Hematopoietic multipotent progenitor cell treated with erythropoietin and hydrocortisone succinate and interleukin-3 and kit ligand, for 15 days (in vitro differentiated cells): ENCODE data around the gene HOTAIR.

ENCODE experiments used
- DNase-seq: peaks from one replicate; pipeline ENCODE4 v3.0.0-alpha.2; 2015; ENCODE audit warnings: low spot score

HOTAIR gene

DNA sequence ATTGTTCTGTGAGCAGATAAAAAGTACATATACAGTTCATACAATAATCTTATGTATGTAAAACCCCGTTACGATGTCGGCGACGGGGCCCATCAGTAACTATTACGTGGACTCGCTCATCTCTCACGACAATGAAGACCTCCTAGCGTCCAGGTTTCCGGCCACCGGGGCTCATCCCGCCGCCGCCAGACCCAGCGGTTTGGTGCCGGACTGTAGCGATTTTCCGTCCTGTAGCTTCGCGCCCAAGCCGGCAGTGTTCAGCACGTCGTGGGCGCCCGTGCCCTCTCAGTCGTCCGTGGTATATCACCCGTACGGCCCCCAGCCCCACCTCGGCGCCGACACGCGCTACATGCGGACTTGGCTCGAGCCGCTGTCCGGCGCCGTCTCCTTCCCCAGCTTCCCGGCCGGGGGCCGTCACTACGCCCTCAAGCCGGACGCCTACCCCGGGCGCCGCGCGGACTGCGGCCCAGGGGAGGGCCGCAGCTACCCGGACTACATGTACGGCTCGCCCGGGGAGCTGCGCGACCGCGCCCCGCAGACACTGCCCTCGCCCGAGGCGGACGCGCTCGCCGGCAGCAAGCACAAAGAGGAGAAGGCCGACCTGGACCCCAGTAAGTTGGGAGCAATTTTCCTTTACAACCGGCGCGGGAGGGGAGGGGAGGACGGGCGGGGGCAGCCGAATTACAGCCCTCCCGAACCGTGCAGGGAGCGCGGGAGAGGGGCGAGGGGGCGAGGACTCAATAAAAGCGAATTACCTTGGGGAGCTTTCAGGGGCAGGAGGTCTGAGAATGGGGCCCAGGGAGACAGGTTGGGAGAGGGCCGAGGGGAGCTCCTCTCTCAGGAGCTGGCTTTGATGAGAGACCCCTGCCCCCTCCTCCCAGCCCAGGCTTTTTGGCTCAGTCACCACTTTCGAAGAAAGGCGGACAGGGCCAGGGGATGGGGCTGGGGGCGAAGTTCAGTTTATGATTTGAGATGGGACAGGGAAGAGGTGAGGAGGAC lies 25.7 kb upstream of the HOTAIR start, which contains the start of gene HOXC9:
Gene HOXC9 (plus strand): TSS at position 46 of the 999 bp plus-strand sequence. CDS start 28 bp downstream, at position 74.
- no peak for DNase-seq

DNA sequence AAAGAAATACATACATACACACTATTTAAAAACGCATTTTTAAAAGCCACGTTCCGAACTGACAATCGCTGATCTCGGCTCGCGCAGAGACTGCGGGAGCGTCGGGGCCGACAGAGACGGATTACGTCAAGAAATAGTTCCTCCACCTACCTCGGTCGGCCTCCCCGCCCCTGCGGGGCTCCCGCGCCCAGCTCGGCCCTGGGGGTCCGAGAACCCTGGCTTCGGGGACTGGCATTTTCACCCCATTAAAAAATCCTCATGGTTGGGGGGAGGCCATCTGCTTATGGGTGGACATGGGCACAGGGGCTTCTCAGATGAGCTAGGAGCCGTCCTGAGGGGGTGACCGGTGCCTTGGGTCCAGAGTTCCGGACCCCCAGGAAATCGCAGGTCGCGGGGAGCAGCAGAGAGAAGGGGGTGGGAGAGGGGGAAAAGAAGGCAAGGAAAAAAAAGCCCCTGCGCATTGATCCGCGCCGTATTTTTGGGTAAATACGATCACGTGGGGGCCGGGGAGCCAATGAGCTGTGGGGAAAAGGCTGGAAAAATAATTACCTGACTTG lies 24.9 kb upstream of the HOTAIR start:
- DNase-seq: no peak

DNA sequence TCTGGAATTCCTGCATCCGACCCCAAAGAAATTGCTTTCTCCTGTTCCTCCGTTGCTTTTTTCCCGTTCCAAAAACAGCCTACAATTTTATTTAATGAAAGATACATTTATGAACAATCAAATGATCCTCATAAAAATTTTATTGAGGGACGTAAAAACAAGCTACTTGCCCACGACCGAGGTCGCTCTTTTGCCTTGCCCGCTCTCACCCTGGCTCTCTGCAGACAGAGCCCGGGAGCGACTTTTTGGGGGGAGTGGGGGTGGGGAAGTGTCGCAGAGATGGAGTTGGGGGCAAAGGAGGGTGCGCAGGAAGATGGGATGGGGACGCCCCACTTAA lies 24.1 kb upstream of the HOTAIR start:
- DNase-seq: no peak

DNA sequence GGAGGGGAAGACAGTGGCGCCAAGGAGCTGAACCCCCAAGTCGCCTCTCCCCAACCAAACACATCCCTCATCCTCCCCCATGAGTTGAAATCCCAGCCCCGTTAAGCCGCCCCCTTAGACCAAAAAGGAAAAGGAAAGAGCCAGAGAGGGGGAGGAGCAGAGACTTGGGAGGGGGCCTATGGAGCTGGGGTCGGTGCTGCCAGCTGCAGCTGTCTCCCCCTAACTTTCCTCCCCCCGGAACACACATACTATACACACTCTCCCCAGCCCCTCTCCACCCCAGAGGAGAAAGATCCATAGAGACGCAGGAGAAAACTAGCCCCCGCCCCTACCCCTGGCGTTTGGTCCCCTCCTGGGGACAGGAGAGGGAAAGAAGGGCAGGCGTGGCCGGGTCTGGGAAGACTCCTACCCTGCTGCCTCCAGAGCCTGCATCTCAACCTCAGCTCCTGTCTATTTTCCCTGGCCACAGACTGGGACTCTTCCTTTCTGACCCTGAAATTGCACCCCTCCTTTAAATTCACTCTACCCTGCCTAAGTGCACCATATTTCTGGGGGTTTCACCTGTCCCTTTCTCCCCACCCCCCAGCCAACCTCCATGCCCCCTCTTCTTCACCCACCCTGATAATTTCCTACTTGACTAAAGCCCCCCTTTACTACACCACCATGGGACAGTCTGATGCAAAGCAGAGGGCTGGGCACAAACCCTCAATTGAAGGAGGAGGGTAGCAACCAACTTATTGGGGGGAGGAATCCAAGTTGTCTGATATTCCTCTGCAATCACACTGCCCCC lies 23.6 kb upstream of the HOTAIR start:
- DNase-seq: no peak

DNA sequence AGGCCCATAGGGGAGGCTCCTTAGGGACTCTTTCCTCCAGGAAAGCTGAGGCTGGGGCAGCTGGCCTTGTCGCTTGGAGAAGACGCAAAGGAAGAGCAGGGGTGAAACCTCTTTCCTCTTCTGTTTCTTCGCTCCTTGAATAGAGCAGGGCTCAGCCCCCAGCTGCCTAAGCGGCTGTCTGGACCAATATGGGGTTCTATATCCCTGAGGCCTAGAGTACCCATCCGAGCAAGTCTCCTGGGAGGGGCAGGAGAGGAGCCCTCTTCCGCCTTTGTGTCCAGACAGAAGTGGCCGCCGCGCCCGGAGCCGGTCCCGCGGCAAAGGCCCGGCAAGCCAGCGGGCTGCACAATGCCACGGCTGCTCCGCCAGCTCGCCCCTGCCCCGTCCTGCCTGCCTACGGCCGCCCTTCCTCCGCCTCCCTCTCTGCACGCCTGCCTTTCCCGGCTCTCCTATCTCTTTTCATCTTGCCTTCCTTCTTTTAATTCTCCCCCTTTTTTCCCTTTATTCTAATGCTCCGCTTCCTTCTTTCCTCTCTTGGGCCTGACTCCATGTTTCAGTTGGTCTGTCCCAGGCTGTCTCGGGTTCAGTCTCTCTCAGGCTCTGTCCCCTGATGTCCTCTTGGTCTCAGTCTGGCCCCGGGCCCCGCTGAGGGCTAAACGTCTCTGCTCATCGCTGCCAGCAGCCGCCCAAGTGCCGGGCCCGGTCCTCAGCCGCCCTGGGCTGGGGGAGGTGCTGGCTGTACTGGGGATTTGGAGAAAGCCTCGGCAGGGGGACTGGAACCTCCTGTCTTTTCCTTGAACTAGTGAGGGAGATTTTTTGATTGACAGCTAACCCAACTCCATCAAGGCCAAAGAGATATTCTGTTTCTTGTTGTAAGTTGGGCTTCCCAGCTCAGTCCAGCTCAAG lies 22.7 kb upstream of the HOTAIR start:
- no peak for DNase-seq

DNA sequence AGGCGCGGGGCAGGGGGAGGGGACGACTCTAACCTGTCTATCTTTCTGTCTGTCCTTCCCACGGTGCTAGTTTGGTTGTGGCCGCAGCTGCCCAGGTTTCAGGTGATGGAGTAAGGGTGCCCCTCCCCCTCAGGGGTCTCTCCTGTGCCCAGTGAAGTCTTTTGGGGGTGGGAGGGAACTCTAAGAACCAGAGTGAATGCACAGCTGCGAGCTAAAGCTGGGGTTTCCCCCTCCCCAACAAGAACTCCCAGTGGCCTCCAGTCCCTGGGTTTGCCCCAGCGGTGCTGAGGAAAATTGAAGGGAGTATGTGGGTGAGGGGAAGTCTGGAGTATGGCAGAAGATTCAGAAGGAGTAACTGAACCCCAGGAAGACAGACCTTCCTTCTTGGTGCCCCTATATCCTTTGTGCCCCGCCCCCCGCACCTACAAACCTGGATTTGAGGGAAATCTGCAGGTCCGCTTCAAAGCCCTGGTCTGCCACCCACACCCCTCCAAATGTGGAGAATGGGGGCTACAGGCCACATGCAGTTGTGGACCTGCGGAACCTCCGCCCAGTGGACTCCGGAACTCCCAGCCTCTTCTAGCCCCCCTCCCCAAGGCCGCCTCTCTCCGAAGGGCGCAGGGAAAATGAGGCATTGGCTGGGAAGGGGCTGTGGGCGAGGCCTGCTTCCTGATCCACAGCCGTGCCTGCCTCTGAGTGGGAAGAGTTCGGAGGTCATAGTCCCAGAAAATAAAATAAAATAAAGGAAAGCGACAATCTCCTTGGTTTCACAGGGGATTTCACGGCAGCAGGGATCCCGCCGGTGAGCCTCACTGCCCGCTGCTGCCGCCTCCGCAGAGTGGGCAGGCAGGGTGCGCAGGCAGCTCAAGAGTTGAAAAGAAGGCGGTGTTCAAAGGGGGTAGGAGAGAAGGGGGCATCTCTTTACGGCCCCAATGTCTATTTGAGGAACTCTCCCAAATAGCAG lies 21.8 kb upstream of the HOTAIR start:
- no peak for DNase-seq

DNA sequence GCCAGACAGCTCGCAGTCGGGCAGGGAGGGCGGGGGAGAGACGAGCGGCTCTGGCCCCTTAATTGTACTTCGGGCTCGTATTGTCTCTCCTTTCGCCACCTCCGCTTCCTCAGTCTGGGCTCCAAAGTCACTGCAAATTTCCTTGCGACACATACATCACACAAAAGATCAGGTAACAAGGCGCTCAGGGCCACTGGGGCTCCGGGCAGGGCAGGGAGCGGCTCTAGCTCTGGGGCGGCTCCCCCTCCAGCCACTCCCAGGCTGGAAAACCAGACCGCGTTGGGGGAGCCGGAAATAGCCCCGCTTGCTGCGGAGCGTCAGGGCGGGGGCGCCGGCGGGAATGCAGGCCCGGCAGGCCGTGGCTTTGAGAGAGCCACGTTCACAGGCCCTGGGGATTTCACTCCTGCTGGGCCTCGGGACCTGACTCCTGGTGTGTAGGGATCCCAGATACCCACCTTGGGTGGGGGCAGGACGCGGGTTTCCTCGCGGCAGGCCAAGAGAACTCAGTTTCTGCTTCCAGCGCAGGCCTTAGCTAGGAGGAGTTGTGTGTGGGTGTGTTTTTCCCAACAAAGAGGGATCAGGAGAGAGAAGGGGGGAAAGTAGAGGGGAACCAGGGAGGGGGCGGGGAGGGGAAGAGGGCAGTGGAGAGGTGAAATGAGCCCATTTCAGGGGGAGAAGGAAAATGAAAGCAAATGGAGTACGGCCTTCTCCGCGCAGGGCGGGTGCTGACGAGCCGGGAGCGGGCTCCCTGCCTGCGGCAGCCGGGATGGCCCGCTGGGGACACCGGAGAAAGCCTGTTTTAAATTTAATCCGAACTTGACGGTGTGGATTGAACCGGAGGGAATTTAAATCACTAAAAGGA lies 20.9 kb upstream of the HOTAIR start:
- DNase-seq: no peak

DNA sequence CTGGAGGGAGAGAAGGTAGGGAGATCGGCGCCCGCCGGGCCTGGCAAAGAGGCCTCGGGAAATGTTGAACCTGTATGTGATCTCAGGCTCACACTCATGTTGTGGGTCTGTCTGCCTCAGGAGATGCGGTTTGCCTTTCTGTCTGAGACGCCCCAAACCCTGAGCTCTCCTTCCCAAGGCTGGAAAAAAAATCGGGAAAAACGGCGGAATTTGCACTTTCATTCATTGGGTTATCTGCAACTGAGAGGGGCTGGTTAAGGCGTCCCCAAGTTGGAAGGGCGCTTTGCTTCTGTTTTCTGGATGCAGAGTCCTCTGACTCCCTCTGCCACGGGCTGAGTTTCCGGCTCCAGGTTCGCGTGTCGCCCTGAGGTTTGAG lies 20.2 kb upstream of the HOTAIR start:
- DNase-seq: no peak

DNA sequence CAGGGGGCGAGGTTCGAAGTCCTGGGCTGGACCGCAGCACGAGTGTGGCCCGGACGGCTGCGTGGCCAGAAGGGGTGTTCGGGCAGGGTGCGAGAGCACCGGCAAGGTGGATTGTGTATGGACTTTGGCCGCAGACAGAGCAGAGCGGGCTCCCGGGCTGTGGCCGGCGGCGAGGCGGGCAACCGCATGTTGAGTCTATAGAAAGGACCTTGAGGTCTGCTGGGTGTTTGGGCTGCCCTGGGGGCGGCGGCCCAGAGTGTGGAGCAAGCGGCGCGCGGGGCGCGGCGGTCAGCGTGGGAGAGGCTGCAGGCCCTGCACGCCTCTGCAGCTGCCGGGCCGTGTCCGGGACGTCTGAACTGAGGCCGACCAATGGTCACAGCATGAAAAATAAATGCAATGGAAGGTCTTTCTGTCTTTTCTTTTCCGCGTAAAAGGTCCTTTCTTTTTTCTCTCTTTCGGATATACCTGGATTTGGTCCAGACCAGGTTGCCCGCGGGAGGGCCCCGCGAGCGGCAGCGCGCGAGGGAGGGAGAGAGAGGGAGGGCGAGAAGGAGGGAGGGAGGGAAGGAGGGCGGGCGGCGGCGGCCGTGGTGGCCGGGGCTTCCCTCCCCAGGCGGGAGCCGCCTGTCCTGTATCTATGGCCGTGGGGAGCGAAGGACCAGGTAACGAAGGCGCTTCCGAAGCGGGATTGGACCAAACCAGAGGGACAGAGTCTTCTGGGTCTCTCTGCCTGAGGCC lies 19.7 kb upstream of the HOTAIR start:
- no peak for DNase-seq

DNA sequence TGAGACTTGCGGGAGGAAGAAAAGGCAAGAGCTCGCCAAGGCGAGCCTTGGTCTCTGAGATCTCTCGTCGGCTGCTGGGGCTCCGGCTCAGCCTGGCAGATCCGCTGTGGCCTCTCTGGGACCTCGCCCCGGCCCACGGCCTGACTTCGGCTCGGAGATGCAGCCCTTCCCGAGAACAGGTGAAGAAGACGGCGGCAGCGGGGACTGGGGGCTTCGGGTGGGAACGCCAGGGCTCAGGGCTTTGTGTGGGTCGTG lies 19.2 kb upstream of the HOTAIR start:
- DNase-seq: no peak

DNA sequence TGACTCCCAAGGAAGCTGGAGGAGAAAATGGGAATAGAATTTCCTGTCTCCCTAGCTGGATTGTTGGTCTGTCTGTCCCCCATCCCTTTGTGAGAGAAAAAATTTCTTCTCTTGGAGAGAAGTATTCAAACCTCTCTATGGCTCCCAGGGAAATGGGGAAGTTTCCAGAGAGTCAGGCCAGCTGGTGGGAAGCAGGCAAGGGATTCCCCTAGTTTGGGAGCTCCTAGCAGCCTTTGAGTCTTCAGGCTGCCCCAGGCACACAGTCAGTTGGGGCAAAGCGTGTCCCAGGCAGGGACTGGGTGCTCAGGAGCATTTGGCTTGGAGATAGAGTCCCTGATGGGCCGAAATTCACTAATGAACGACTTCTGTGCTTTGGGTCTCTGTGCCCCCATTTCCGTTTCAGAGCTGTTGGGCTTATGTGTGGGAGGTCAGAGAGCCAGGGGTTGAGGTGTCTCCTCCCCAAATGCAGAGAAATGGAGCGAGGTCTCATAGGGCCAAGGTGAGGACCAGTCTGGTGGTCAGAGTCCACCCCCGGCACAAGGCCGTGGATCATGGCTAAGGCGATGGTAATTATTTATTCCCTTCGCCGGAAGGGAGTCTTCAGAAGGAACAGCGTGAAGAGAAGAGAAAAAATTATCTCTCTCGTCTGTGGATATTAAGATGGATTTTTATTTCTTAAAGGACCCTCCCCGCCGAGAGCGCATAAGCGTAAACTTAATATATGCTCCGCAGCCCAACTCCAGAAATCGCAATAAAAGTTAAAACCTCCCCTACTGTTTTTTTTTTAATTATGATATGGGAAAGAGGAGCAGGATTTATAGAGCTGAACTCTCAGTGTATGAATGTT lies 18.6 kb upstream of the HOTAIR start:
- DNase-seq: no peak

DNA sequence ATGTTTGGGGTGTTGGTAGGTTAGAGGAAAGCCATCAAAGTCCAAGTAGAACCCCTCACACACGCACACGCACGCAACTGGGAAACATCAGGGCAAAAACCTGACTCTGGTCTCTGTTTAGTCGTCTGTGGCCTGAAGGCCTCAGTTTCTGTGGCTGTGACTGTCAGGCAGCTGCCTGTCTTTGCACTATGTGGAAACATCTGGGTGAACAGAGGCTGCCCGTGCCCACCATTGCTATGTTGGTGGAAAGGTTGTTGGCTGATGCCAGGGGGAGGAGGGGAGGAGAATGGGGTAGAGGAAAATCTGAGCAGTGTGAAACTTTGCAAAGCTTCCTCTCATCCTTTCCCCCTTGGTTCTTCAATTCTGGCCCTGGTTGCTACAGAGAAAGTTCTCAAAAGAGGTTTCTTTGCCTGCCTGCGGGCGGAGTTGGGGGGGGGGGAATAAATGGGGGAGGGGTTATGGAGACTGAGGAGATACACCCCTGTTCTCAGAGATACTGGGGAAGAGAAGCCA lies 17.7 kb upstream of the HOTAIR start:
- no peak for DNase-seq

DNA sequence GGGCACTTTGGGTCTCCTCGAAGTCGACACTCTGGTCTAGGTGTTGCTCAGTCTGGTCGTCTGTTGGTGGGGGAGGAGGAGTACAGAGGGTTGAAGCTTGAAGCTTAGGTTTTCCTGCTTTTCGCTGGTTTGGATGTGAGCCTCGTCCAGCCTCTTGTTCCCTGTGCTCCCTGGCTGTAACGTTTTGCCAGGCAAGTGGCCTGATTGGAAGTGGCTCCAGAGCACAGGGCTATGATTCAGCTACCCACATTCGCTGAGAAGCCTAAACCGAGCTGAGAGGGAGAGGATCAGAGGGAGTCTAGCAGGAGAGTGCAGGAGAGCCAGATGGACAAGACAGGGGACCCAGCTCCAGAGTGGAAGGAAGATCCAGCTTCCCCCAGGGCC lies 16.3 kb upstream of the HOTAIR start:
- no peak for DNase-seq

DNA sequence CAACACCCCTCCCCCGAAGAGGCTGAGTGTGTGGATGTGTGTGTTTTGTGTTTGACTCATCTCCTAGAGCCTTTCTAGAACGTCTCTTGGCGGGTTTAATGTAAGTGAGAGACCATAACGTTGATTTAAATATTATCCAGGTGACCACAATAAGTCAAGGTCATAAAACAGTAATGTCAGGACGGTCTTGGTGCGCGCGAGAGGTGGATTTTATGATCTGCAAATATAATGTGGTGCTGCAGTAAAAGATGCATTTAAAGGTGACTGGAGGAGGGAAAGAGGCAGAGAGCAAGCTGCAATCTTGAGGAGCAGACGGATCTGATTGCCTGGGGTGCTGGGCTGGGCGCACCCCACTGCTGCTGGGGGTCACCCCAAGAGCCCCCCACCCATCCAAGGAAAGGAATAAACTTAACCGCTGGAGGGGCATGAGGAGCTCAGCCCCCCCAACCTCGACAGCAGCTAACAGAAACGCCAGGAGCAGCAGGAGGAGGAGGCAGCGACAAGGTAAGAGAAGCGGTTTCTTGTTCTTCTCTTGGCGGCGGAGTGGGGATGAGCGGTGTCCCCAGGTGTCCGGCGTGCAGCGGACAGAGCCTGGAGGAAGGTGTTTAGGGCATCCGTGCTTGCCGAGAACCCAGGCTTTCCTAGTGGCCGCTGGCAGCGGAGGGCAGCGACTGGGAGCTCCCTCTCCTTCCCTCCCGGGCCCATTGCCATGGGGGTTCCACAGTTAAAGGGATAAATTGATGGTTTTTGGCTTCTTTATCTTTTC lies 15.7 kb upstream of the HOTAIR start:
- DNase-seq: no peak

DNA sequence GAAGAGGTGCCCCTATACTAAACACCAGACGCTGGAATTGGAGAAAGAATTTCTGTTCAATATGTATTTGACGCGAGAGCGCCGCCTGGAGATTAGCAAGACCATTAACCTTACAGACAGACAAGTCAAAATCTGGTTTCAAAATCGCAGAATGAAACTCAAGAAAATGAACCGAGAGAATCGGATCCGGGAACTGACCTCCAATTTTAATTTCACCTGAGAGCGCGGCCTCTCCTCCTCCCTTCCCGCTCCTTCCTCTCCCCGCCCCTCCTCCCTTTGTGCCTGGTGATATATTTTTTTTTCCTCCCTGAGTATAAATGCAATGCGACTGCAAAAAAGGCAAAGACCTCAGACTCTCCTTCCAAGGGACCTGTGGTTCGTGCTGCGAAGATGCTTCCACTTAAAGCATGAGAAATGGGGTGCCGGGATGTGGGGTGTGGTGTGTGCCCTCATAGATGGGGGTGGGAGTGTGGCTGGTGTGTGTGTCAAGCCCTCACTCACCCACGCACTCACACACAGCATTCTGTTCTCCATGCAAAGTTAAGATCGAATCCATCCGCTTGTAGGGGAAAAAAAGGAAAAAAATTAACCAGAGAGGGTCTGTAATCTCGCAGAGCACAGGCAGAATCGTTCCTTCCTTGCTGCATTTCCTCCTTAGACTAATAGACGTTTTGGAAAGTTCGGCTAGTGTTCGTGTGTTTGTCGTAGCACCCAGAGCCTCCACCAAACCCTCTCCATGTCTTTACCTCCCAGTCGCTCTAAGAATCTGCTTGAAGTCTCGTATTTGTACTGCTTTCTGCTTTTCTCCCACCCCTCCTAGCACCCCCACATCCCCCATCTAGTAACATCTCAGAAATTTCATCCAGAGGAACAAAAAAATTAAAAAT lies 14.7 kb upstream of the HOTAIR start:
- no peak for DNase-seq

DNA sequence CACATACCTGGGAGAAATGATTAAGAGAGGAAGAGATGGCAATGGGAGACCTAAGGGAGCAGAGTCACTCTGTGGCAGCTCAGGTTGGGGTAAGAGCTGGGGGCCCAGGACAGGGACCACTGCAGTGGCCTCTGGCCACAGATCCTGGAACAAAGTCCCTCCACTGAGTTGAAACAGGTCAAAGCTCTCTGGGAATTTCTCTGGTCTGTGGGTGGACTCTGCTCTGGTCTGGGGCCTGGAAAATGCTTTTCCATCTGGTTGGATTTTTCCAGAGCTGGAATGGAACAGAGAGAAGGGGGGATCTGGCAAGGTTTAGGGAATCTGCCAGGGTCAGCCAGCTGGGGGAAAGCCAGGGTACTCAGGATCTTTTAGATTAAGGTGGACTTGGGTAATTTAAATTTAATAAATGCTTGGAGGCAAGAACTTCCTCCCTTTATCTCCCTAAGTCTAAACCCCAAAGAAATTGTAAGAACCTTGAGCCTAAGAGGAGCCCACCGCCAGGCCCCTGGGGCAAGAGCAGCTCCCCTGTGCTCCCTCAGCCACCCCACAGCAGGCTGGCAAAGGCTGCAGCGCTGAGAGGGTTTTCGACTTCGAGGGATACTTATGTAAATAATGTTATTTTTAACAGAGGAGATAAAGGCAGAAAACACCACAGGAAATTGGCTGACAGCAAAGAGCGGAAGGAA lies 13.9 kb upstream of the HOTAIR start:
- no peak for DNase-seq
